Left lung (tissue), 14 donors: ENCODE data around the gene MAGEB6B. TPM values are rescaled to one million over a fixed set of nuclear protein-coding genes. Genes with fewer than 3 reads are reported as not detected.
"Not testable (repeated sequence)": the region's sequence is repeated elsewhere in the genome, so short reads cannot be mapped to it uniquely, and the experiment has no call there.

ENCODE experiments used
- ATAC-seq: fragments of 200-7000 bp; cut with Tn5 transposase; one replicate; pipeline ENCODE4 v1.9.1; 2020; ENCODE audit warnings: moderate library complexity
- DNase-seq, 4 donors: peaks; one replicate each; pipeline ENCODE4 v3.0.0-alpha.2; 2013 to 2020
- H3K27ac ChIP-seq, 2 donors: fragments of 200-600 bp; sonication (generic) in 1 of 2; one replicate each; pipeline versions ENCODE4 v1.5.0 to v1.8.0; 2020 to 2021
- H3K27me3 ChIP-seq, 2 donors: fragments of 200-600 bp; sonication (generic) in 1 of 2; one replicate each; pipeline versions ENCODE4 v1.5.0 to v1.8.0; 2020 to 2021
- H3K36me3 ChIP-seq, 2 donors: fragments of 200-600 bp; sonication (generic) in 1 of 2; one replicate each; pipeline versions ENCODE4 v1.5.0 to v1.8.0; 2020 to 2021
- H3K4me1 ChIP-seq, 2 donors: fragments of 200-600 bp; one replicate each; pipeline ENCODE4 v1.8.0; 2021
- H3K4me3 ChIP-seq, 2 donors: fragments of 200-600 bp; sonication (generic) in 1 of 2; one replicate each; pipeline versions ENCODE4 v1.5.0 to v1.8.0; 2020 to 2021; ENCODE audit warnings: mild to moderate bottlenecking in 1 of 2
- H3K9me3 ChIP-seq, 2 donors: fragments of 200-600 bp; sonication (generic) in 1 of 2; one replicate each; pipeline versions ENCODE4 v1.5.0 to v1.8.0; 2020 to 2021
- intact Hi-C, 2 donors: fragments of 100-400 bp; cut with DNase I; formaldehyde crosslinking; loops; one replicate each; pipeline versions ENCODE4 v1.11.2 to v1.14.2; 2022
- long read RNA-seq, 12 donors: library from polyadenylated mRNA in 2 of 12; unstranded in 2 of 12; transcript quantifications; one replicate each; pipeline ENCODE4 v2.0.0 and lab custom pipeline, GENCODE V29; 2019 to 2026
- polyA plus RNA-seq, 6 donors: library from polyadenylated mRNA; unstranded; fragments of 120-200 nt; gene quantifications; one replicate each; pipeline ENCODE4 v1.2.1, GENCODE V29; 2013; ENCODE audit not compliant: insufficient read length in 6 of 6
- total RNA-seq, 2 donors: library from RNA; stranded (reverse); fragmentation: NEBNext Ultra II Directional; extraction: Animal tissue kit (Norgen Biotek cat#: 25700); gene quantifications; one replicate each; pipeline ENCODE4 v1.2.1, GENCODE V29; 2021
- TF ChIP-seq, protein P1 (sequence below), 2 donors: fragments of 200-600 bp; sonication (generic) in 1 of 2; IDR thresholded peaks; one replicate each; pipeline versions ENCODE4 v1.5.0 to v1.8.0; 2021; ENCODE audit warnings: antibody characterized with exemption in 2 of 2
- donor health status: DM: no; HTN: yes; CAD: no.
- donor health status: DM: no; HTN: no; CAD: no.

Gene MAGEB6B, protein sequence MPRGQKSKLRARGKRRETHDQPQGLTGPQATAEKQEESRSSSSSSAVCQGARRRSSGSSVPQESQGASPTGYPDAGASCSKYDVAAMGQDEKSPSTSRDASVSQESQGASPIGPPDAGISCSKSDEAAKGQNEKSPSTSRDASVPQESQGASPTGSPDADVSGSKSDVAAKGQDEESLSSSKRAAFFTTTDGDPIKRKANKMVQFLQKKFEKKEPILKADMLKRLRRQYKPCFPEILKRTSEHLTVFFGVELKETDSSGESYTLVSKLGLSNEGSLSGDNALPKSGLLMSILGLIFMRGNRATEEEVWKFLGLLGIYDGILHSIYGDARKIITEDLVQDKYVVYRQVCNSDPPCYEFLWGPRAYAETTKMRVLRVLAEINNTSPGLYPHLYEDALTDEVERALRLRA
- total RNA-seq (not detected), polyA plus RNA-seq (not detected)
- long read RNA-seq, donor 1: 0 reads
- long read RNA-seq, donor 2: 0 reads
- long read RNA-seq, donor 3: 0 reads
- long read RNA-seq, donor 4: 0 reads
- long read RNA-seq, donor 5: 0 reads
- long read RNA-seq, donor 6: 0 reads
- long read RNA-seq, donor 7: 0 reads
- long read RNA-seq, donor 8: 0 reads
- long read RNA-seq, donor 9: 0 reads
- long read RNA-seq, donor 10: 0 reads
- long read RNA-seq, donor 11: 0 reads
- long read RNA-seq, donor 12: 0 reads

DNA sequence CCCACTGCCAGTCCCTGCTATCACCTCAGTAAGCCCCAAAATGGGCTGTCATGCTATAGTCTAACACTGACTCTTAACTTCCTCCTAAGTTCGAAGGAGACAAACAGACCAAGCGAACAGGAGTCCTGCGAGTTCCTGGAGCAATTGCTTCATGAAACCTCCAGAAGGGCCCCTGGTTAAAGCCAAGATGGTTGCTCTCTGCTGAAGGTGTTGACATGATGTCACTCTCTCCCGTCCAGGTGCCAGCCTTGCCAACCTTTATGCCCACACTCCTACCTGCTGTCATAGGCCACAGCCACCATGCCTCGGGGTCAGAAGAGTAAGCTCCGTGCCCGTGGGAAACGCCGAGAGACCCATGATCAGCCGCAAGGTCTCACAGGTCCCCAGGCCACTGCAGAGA is at the start of gene MAGEB6B:
TSS of gene MAGEB6B (plus strand) at position 301 of the 400 bp plus-strand sequence. CDS start at position 301, 0 bp downstream.
- Histone ChIP-seq H3K9me3 (peaks cover 0 to 2% of the 10 kb centered on the region in 2 donors), H3K27me3 (no peaks in the 10 kb centered on the region), H3K36me3 (no peaks in the 10 kb centered on the region), H3K4me3 (no peak within 1 kb of the TSS), H3K4me1 (no peaks in the 10 kb centered on the region), H3K27ac (no peak within 1 kb of the TSS)
- intact Hi-C loops: no loop called here
- ATAC-seq: no peak
- TF ChIP-seq, protein P1, sequence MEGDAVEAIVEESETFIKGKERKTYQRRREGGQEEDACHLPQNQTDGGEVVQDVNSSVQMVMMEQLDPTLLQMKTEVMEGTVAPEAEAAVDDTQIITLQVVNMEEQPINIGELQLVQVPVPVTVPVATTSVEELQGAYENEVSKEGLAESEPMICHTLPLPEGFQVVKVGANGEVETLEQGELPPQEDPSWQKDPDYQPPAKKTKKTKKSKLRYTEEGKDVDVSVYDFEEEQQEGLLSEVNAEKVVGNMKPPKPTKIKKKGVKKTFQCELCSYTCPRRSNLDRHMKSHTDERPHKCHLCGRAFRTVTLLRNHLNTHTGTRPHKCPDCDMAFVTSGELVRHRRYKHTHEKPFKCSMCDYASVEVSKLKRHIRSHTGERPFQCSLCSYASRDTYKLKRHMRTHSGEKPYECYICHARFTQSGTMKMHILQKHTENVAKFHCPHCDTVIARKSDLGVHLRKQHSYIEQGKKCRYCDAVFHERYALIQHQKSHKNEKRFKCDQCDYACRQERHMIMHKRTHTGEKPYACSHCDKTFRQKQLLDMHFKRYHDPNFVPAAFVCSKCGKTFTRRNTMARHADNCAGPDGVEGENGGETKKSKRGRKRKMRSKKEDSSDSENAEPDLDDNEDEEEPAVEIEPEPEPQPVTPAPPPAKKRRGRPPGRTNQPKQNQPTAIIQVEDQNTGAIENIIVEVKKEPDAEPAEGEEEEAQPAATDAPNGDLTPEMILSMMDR (IDR thresholded peaks at IDR 0.05): no peak
- DNase-seq: no peak

DNA sequence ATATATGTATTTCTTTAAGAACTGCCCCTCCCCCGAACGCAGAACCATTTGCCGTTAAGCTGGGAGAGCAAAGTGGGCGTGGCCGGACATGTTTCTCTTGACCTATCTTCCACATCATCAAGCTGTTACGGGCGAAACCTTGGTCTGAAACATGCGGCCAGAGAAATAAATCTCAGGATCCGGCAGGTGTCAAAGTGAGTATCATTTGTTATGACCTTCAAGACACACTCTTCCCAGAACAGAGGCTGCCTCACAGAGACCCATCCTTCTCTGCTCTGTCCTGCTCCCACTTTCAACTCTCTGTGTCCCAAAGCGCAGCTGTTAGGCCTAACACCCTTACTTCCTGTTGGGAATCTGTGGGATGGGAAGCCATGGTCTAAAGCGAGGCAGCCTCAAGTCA is 22.1 kb upstream of the MAGEB6B start, which contains the start of gene MAGEB18:
TSS of gene MAGEB18 (plus strand) at position 70 of the 400 bp plus-strand sequence. CDS start 643 bp downstream, outside the sequence.
- H3K9me3 ChIP-seq: no peaks in the 10 kb centered on the region
- no peak within 1 kb of the TSS for H3K4me3 ChIP-seq
- no peak for ATAC-seq
- no peak for DNase-seq
- no peak within 1 kb of the TSS for H3K27ac ChIP-seq
- no peaks in the 10 kb centered on the region for H3K4me1 ChIP-seq
- no peaks in the 10 kb centered on the region for H3K36me3 ChIP-seq
- no peaks in the 10 kb centered on the region for H3K27me3 ChIP-seq
- intact Hi-C loops: no loop called here
- TF ChIP-seq, protein P1 (IDR thresholded peaks at IDR 0.05): no peak

DNA sequence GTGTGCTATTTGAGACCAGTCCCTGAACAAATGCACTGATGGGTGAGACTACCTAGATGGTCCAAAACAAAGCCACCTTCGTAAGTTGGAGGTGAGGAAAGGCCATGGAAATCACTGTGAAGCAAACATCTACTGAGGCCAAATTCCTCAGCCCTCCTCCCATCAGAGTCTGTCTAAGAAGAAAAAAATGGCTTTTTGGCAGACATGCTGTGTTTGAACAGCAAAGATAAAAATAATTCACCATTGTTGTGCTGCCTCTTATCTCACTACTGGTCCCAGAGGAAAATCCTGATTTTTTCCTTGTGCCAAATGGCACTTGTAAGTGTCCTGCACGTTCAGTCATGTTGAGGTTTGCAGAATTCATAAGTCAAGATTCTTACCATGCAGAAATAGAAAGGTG is 14.4 kb upstream of the MAGEB6B start:
- no peaks in the 10 kb centered on the region for H3K27me3 ChIP-seq
- H3K4me3 ChIP-seq: no peak overlapping the region
- TF ChIP-seq, protein P1 (IDR thresholded peaks at IDR 0.05): no peak
- H3K9me3 ChIP-seq: no peaks in the 10 kb centered on the region
- H3K27ac ChIP-seq: no peak overlapping the region
- DNase-seq (no peak), ATAC-seq (no peak)
- no peaks in the 10 kb centered on the region for H3K36me3 ChIP-seq
- H3K4me1 ChIP-seq: no peaks in the 10 kb centered on the region
- intact Hi-C loops: no loop called here

DNA sequence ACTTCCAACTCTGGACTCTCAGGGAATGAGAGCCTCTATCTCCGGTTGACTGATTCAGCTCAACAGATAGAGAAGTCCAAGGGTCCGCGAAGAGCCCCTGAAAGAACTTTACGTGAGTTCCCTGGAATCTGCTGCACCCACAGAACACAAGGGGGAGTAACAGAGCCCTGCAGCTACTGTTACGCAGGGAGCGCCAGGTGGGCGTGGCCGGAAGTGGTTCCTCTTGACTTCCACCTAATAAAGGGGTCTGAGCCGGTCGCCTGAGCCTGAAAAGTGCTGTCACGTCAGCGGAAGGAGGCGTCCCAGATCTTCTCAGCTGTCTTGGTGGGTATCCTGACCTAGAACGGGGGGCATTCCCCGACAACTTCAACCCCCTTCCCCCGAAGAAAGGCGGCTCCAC is 31.8 kb downstream of the MAGEB6B start, which contains the start of gene MAGEB6:
TSS of gene MAGEB6 (plus strand) at position 237 of the 400 bp plus-strand sequence. CDS start 1,407 bp downstream, outside the sequence.
- no peaks in the 10 kb centered on the region for H3K27me3 ChIP-seq
- H3K9me3 ChIP-seq: no peaks in the 10 kb centered on the region
- no peaks in the 10 kb centered on the region for H3K36me3 ChIP-seq
- TF ChIP-seq, protein P1 (IDR thresholded peaks at IDR 0.05): no peak
- no peak within 1 kb of the TSS for H3K27ac ChIP-seq
- H3K4me3 ChIP-seq: no peak within 1 kb of the TSS
- no peak for DNase-seq
- intact Hi-C loops: no loop called here
- H3K4me1 ChIP-seq: no peaks in the 10 kb centered on the region
- ATAC-seq: no peak

DNA sequence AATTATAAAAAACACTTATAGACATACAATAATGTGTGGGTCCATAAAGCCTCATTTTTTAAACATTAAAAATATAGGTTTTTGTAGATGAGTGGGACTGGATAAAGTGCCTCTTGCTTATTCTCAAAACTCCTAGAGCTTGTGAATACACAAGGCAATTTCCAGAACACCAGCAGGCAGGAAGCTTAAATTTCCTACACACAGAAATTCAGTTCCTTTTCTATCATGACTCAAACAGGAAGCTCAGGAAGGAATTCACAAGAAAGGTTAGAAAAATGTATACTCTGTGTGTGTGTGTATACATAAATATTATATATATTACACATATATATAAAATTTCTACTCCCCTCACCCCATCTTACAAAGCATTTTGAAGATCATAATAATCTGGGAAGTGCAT is 43.2 kb downstream of the MAGEB6B start:
- ATAC-seq: no peak

DNA sequence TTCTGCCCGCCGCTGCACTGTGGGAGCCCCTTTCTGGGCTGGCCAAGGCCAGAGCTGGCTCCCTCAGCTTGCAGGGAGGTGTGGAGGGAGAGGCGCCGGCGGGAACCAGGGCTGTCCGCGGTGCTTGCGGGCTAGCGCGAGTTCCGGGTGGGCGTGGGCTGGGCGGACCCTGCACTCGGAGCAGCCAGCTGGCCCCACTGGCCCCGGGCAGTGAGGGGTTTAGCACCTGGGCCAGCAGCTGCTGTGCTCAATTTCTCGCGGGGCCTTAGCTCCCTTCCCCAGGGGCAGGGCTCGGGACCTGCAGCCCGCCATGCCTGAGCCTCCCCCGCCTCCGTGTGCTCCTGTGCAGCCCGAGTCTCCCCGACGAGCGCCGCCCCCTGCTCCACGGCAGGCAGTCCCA is 44.3 kb downstream of the MAGEB6B start:
- H3K27me3 ChIP-seq, H3K9me3 ChIP-seq, ATAC-seq, H3K4me1 ChIP-seq, H3K36me3 ChIP-seq, H3K4me3 ChIP-seq, H3K27ac ChIP-seq, DNase-seq, intact Hi-C loops: not testable (repeated sequence)

More for the DNA sequence above, 43.2 kb downstream of the MAGEB6B start:
- Histone ChIP-seq H3K27me3 (no peaks in the 10 kb centered on the region), H3K36me3 (no peaks in the 10 kb centered on the region), H3K9me3 (no peaks in the 10 kb centered on the region), H3K27ac (no peak overlapping the region), H3K4me3 (no peak overlapping the region), H3K4me1 (no peaks in the 10 kb centered on the region)
- TF ChIP-seq, protein P1 (IDR thresholded peaks at IDR 0.05): no peak
- intact Hi-C loops: no loop called here
- no peak for DNase-seq
